ENCODE measurements around the gene FAM50B.

GRCh38 chr6:3869632-3870527, 20.7 kb downstream of the FAM50B start:
- TF ChIP-seq, protein P1, sequence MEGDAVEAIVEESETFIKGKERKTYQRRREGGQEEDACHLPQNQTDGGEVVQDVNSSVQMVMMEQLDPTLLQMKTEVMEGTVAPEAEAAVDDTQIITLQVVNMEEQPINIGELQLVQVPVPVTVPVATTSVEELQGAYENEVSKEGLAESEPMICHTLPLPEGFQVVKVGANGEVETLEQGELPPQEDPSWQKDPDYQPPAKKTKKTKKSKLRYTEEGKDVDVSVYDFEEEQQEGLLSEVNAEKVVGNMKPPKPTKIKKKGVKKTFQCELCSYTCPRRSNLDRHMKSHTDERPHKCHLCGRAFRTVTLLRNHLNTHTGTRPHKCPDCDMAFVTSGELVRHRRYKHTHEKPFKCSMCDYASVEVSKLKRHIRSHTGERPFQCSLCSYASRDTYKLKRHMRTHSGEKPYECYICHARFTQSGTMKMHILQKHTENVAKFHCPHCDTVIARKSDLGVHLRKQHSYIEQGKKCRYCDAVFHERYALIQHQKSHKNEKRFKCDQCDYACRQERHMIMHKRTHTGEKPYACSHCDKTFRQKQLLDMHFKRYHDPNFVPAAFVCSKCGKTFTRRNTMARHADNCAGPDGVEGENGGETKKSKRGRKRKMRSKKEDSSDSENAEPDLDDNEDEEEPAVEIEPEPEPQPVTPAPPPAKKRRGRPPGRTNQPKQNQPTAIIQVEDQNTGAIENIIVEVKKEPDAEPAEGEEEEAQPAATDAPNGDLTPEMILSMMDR (IDR thresholded peaks at IDR 0.05) = no peak
- TF ChIP-seq EP300 (IDR thresholded peaks at IDR 0.05) = no peak
- no peak for TF ChIP-seq POLR2A (IDR thresholded peaks at IDR 0.05)
